IMR-90 (cell line): ENCODE data around the gene BRAP.
"Not testable (repeated sequence)": the region's sequence is repeated elsewhere in the genome, so short reads cannot be mapped to it uniquely, and the experiment has no call there.

ENCODE experiments used
- CHD1 ChIP-seq: IDR thresholded peaks from 2 replicates; pipeline ENCODE4 v1.6.1; 2012; ENCODE audit warnings: low read depth, low read length, improper control_type of control experiment
- NFE2L2 ChIP-seq: fragments of 150-350 bp; IDR thresholded peaks from 2 replicates; pipeline ENCODE4 v1.6.1; 2016; ENCODE audit warnings: low read depth, mild to moderate bottlenecking, low read length
- POLR2A ChIP-seq: IDR thresholded peaks from 2 replicates; pipeline ENCODE4 v1.6.1; 2012; ENCODE audit warnings: mild to moderate bottlenecking, low read depth, low read length
- RAD21 ChIP-seq: IDR thresholded peaks from 2 replicates; pipeline ENCODE4 v1.6.1; 2012; ENCODE audit warnings: low read length, improper control_type of control experiment
- RCOR1 ChIP-seq: IDR thresholded peaks from 2 replicates; pipeline ENCODE4 v1.6.1; 2012; ENCODE audit warnings: mild to moderate bottlenecking, low read length, improper control_type of control experiment; ENCODE audit not compliant: insufficient replicate concordance
- RFX5 ChIP-seq: IDR thresholded peaks from 2 replicates; pipeline ENCODE4 v1.8.0; 2012; ENCODE audit warnings: low read depth, mild to moderate bottlenecking, low read length, moderate library complexity
- TF ChIP-seq, protein P1 (sequence below): conservative IDR thresholded peaks from 2 replicates; pipeline ENCODE4 v1.5.1; 2012; ENCODE audit warnings: mild to moderate bottlenecking, low read depth, low read length, improper control_type of control experiment
- TF ChIP-seq, protein P2 (sequence below): fragments of 150-350 bp; IDR thresholded peaks from 2 replicates; pipeline ENCODE4 v1.6.1; 2017; ENCODE audit warnings: mild to moderate bottlenecking, antibody characterized with exemption, low read length, low read depth

DNA sequence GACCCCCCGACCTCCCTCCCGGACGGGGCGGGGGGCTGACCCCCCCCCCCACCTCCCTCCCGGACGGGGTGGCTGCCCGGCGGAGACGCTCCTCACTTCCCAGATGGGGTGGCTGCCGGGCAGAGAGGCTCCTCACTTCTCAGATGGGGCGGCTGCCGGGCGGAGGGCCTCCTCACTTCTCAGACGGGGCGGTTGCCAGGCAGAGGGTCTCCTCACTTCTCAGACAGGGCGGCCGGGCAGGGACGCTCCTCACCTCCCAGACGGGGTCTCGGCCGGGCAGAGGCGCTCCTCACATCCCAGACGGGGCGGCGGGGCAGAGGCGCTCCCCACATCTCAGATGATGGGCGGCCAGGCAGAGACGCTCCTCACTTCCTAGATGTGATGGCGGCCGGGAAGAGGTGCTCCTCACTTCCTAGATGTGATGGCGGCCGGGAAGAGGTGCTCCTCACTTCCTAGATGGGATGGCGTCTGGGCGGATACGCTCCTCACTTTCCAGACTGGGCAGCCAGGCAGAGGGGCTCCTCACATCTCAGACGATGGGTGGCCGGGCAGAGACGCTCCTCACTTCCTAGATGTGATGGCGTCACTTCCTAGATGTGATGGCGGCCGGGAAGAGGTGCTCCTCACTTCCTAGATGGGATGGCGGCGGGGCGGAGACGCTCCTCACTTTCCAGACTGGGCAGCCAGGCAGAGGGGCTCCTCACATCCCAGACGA is 38.0 kb upstream of the BRAP start:
- TF ChIP-seq, protein P1, sequence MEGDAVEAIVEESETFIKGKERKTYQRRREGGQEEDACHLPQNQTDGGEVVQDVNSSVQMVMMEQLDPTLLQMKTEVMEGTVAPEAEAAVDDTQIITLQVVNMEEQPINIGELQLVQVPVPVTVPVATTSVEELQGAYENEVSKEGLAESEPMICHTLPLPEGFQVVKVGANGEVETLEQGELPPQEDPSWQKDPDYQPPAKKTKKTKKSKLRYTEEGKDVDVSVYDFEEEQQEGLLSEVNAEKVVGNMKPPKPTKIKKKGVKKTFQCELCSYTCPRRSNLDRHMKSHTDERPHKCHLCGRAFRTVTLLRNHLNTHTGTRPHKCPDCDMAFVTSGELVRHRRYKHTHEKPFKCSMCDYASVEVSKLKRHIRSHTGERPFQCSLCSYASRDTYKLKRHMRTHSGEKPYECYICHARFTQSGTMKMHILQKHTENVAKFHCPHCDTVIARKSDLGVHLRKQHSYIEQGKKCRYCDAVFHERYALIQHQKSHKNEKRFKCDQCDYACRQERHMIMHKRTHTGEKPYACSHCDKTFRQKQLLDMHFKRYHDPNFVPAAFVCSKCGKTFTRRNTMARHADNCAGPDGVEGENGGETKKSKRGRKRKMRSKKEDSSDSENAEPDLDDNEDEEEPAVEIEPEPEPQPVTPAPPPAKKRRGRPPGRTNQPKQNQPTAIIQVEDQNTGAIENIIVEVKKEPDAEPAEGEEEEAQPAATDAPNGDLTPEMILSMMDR: not testable (repeated sequence)
- TF ChIP-seq POLR2A, CHD1, RAD21, NFE2L2, RFX5, RCOR1: not testable (repeated sequence)
- TF ChIP-seq, protein P2, sequence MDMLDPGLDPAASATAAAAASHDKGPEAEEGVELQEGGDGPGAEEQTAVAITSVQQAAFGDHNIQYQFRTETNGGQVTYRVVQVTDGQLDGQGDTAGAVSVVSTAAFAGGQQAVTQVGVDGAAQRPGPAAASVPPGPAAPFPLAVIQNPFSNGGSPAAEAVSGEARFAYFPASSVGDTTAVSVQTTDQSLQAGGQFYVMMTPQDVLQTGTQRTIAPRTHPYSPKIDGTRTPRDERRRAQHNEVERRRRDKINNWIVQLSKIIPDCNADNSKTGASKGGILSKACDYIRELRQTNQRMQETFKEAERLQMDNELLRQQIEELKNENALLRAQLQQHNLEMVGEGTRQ: not testable (repeated sequence)
